ENCODE measurements around the gene CELF3. TPM values are rescaled to one million over a fixed set of nuclear protein-coding genes. Genes with fewer than 3 reads are reported as not detected.
"Not testable (repeated sequence)": the region's sequence is repeated elsewhere in the genome, so short reads cannot be mapped to it uniquely, and the experiment has no call there.

The CELF3 gene
- total RNA-seq, 2 experiments from 2014 or later: not detected

- Mint-ChIP-seq H3K27ac (no peak overlapping the region), H3K9me3 (no peaks in the 10 kb centered on the region), H3K27me3 (no peaks in the 10 kb centered on the region), H3K36me3 (ENCODE audit: low read depth) (peaks cover 26% of the 10 kb centered on the region), H3K4me1 (ENCODE audit: low read depth) (peaks cover 1% of the 10 kb centered on the region), H3K4me3 (no peak overlapping the region)
- intact Hi-C loops (cut with micrococcal nuclease): no loop called here
- ChIA-PET CTCF (no interaction called here), POLR2A (no interaction called here)
- ATAC-seq: no peak
- TF ChIP-seq CTCF (IDR thresholded peaks at IDR 0.05): no peak
- no peak for DNase-seq
These were observed 43.2 kb downstream of the CELF3 start for GRCh38 chr1:151673407-151673806.

- H3K27ac Mint-ChIP-seq; H3K9me3 Mint-ChIP-seq; POLR2A ChIA-PET; CTCF ChIA-PET; intact Hi-C loops (cut with micrococcal nuclease); ATAC-seq; H3K4me3 Mint-ChIP-seq; H3K27me3 Mint-ChIP-seq; H3K4me1 Mint-ChIP-seq (ENCODE audit: low read depth); DNase-seq: not testable (repeated sequence)
- peaks cover 31% of the 10 kb centered on the region for H3K36me3 Mint-ChIP-seq (ENCODE audit: low read depth)
These were observed 46.4 kb downstream of the CELF3 start for GRCh38 chr1:151670036-151670675.

GRCh38 chr1:151668090-151668489 is 48.5 kb downstream of the CELF3 start:
- intact Hi-C loops (cut with micrococcal nuclease): loop anchor here (10.0 kb wide), 1 partner anchor 57 kb away; the partner anchor contains the start of gene RIIAD1
- ATAC-seq (no peak), DNase-seq (no peak)
- Mint-ChIP-seq H3K4me3 (no peak overlapping the region), H3K27ac (no peak overlapping the region), H3K27me3 (no peaks in the 10 kb centered on the region), H3K9me3 (no peaks in the 10 kb centered on the region), H3K36me3 (ENCODE audit: low read depth) (peaks cover 26% of the 10 kb centered on the region), H3K4me1 (ENCODE audit: low read depth) (peaks cover 3% of the 10 kb centered on the region)
- CTCF ChIA-PET: no interaction called here
- TF ChIP-seq CTCF (IDR thresholded peaks at IDR 0.05): no peak
- POLR2A ChIA-PET: no interaction called here

- no peak for TF ChIP-seq CTCF (IDR thresholded peaks at IDR 0.05)
- Mint-ChIP-seq H3K4me1 (ENCODE audit: low read depth) (peaks cover 7% of the 10 kb centered on the region), H3K4me3 (no peak overlapping the region), H3K27ac (peak overlapping the region; percentile 7), H3K9me3 (no peaks in the 10 kb centered on the region), H3K27me3 (no peaks in the 10 kb centered on the region), H3K36me3 (ENCODE audit: low read depth) (peaks cover 14% of the 10 kb centered on the region)
- ChIA-PET POLR2A (no interaction called here), CTCF (interaction anchor here (0.7 to 1.5 kb wide), 3 partner anchors 30 to 68 kb away, joined by 3 to 7 read pairs (median 3); no protein-coding TSS in a partner anchor)
- no peak for ATAC-seq
- no peak for DNase-seq
- intact Hi-C loops (cut with micrococcal nuclease): loop anchor here (10.0 kb wide), 1 partner anchor 63 kb away; the partner anchor contains the start of gene RIIAD1
These were observed 54.9 kb downstream of the CELF3 start for GRCh38 chr1:151661751-151662150.

- H3K27ac Mint-ChIP-seq: no peak overlapping the region
- no peaks in the 10 kb centered on the region for H3K27me3 Mint-ChIP-seq
These were observed 61.2 kb downstream of the CELF3 start for GRCh38 chr1:151655371-151655770.

More at GRCh38 chr1:151655371-151655770, 61.2 kb downstream of the CELF3 start:
- Mint-ChIP-seq H3K36me3 (ENCODE audit: low read depth) (peaks cover 24% of the 10 kb centered on the region), H3K9me3 (no peaks in the 10 kb centered on the region), H3K4me1 (ENCODE audit: low read depth) (peaks cover 10% of the 10 kb centered on the region), H3K4me3 (no peak overlapping the region)
- no peak for TF ChIP-seq CTCF (IDR thresholded peaks at IDR 0.05)
- CTCF ChIA-PET: interaction anchor here (0.8 to 1.9 kb wide), 3 partner anchors 18 to 62 kb away, joined by 3 to 8 read pairs (median 4); no protein-coding TSS in a partner anchor
- ATAC-seq (no peak), DNase-seq (no peak)
- POLR2A ChIA-PET: interaction anchor here (0.6 to 0.9 kb wide), 2 partner anchors 9 to 47 kb away, joined by 3 read pairs; no protein-coding TSS in a partner anchor
- intact Hi-C loops (cut with micrococcal nuclease): no loop called here
